A549 (cell line): ENCODE results near the gene IRF4. TPM values are rescaled to one million over a fixed set of nuclear protein-coding genes. Genes with fewer than 3 reads are reported as not detected.
"Not testable (repeated sequence)": the region's sequence is repeated elsewhere in the genome, so short reads cannot be mapped to it uniquely, and the experiment has no call there.

Experiments used
- ATAC-seq, 2 experiments: fragments of 200-7000 bp in 1 of 2; fragments of >200 bp in 1 of 2; cut with Nextera tagmentation in 1 of 2; cut with Tn5 transposase in 1 of 2; 3 replicates each; pipeline versions ENCODE4 v1.8.0 to v1.9.1; 2018 to 2020; ENCODE audit warnings: mild to moderate bottlenecking in 1 of 2, moderate library complexity in 1 of 2
- CTCF ChIA-PET: fragments of 300-600 bp; sonication (Branson Sonifier 250); formaldehyde crosslinking; extraction: SDS; loops from one replicate; lab custom pipeline; 2021; ENCODE audit warnings: antibody characterized with exemption, inconsistent platforms; lab: Yijun Ruan, JAX
- POLR2A ChIA-PET: fragments of 350-600 bp; formaldehyde crosslinking; extraction: SDS; loops from one replicate; lab custom pipeline; 2021; ENCODE audit warnings: antibody characterized with exemption, inconsistent platforms; lab: Yijun Ruan, JAX
- DNase-seq, 2 experiments: peaks; one replicate each; pipeline versions ENCODE4 v3.0.0 to v3.0.0-alpha.2; 2011 to 2016; ENCODE audit warnings: low read depth in 1 of 2, low spot score in 1 of 2
- FAIRE-seq: peaks from 2 replicates; lab custom pipeline; 2011; peaks lifted over from hg19 to GRCh38; lab: Jason Lieb, UNC
- H3K27ac ChIP-seq, 2 experiments: fragments of >200 bp; sonication (Bioruptor Twin); formaldehyde crosslinking; 3 replicates each; pipeline ENCODE4 v1.5.1; 2016 to 2017
- H3K4me1 ChIP-seq: fragments of >200 bp; sonication (Bioruptor Twin); formaldehyde crosslinking; 3 replicates; pipeline ENCODE4 v1.6.1; 2016
- H3K4me2 ChIP-seq: fragments of >200 bp; sonication (Bioruptor Twin); formaldehyde crosslinking; 3 replicates; pipeline ENCODE4 v1.6.1; 2016
- H3K4me3 ChIP-seq: fragments of >200 bp; sonication (Bioruptor Twin); formaldehyde crosslinking; 3 replicates; pipeline ENCODE4 v1.5.1; 2016
- H3K9me3 ChIP-seq: fragments of >200 bp; sonication (Bioruptor Twin); formaldehyde crosslinking; 3 replicates; pipeline ENCODE4 v1.6.1; 2016
- CHD2 ChIP-seq: fragments of 150-350 bp; IDR thresholded peaks from 2 replicates; pipeline ENCODE4 v1.6.1; 2014; ENCODE audit warnings: low read length; ENCODE audit not compliant: partially characterized antibody
- CHD4 ChIP-seq: fragments of 200-600 bp; sonication (generic); IDR thresholded peaks from 2 replicates; pipeline ENCODE4 v1.6.1; 2016; ENCODE audit warnings: antibody characterized with exemption, mild to moderate bottlenecking, borderline replicate concordance
- EHMT2 ChIP-seq: fragments of 200-600 bp; sonication (generic); IDR thresholded peaks from 2 replicates; pipeline ENCODE4 v1.6.1; 2016; ENCODE audit warnings: antibody characterized with exemption, low read depth, mild to moderate bottlenecking, moderate library complexity
- FOSB ChIP-seq: fragments of 250-450 bp; sonication (Bioruptor Pico); IDR thresholded peaks from 2 replicates; pipeline ENCODE4 v1.5.0; 2020; ENCODE audit warnings: mild to moderate bottlenecking, moderate library complexity
- HEYL ChIP-seq: fragments of 250-450 bp; sonication (Bioruptor Pico); IDR thresholded peaks from 2 replicates; pipeline ENCODE4 v1.8.0; 2021; ENCODE audit warnings: mild to moderate bottlenecking, moderate library complexity
- HOXA7 ChIP-seq: fragments of 250-450 bp; sonication (Bioruptor Pico); IDR thresholded peaks from 2 replicates; pipeline ENCODE4 v1.5.0; 2020; ENCODE audit warnings: mild to moderate bottlenecking, moderate library complexity
- JUN ChIP-seq, 2 experiments: fragments of >200 bp; sonication (Bioruptor Twin); formaldehyde crosslinking; IDR thresholded peaks; 2 replicates in 1 of 2; 3 replicates in 1 of 2; pipeline ENCODE4 v1.6.1; 2016 to 2017
- MAFK ChIP-seq: fragments of 450-650 bp; IDR thresholded peaks from 2 replicates; pipeline ENCODE4 v1.6.1; 2014; ENCODE audit not compliant: partially characterized antibody
- MAZ ChIP-seq: fragments of 150-350 bp; IDR thresholded peaks from 2 replicates; pipeline ENCODE4 v1.6.1; 2014; ENCODE audit warnings: antibody characterized with exemption, low read depth, low read length, borderline replicate concordance
- MYC ChIP-seq: IDR thresholded peaks from 2 replicates; pipeline ENCODE4 v1.6.1; 2012; ENCODE audit warnings: mild to moderate bottlenecking, inconsistent platforms, low read length, improper control_type of control experiment, borderline replicate concordance
- NPAS2 ChIP-seq: fragments of 250-450 bp; sonication (Bioruptor Pico); IDR thresholded peaks from 2 replicates; pipeline ENCODE4 v1.8.0; 2022; ENCODE audit warnings: mild to moderate bottlenecking, moderate library complexity, borderline replicate concordance
- SMC3 ChIP-seq: fragments of >200 bp; sonication (Bioruptor Twin); formaldehyde crosslinking; IDR thresholded peaks from 3 replicates; pipeline ENCODE4 v1.6.1; 2018; ENCODE audit warnings: inconsistent platforms
- WGBS: methylation state at CpG from one replicate; pipeline ENCODE4 v1.1.6; 2017; ENCODE audit errors: missing lambda C conversion rate; 5-methylcytosine and 5-hydroxymethylcytosine counted together
- polyA plus RNA-seq, 4 experiments: library from polyadenylated mRNA; depleted of rRNA in 3 of 4; stranded (reverse); fragments of >200 nt; fragmentation: RNase III in 1 of 4; extraction: RNeasy Plus Mini Kit Qiagen cat#74134 plus additional on column Dnase treatment in 1 of 4; gene quantifications; 2 replicates in 3 of 4; 3 replicates in 1 of 4; pipeline ENCODE4 v1.2.3, GENCODE V29; 2011 to 2017
- TF ChIP-seq, protein P1 (sequence below): IDR thresholded peaks from 2 replicates; pipeline ENCODE4 v1.6.1; 2012
- TF ChIP-seq, protein P2 (sequence below): fragments of >200 bp; sonication (Bioruptor Twin); formaldehyde crosslinking; IDR thresholded peaks from 3 replicates; pipeline ENCODE4 v1.6.1; 2016

Gene IRF4
- polyA plus RNA-seq, 2 of the 4 experiments (the other 2 are of a cell fraction): 0.03 TPM

- TF ChIP-seq, protein P1, sequence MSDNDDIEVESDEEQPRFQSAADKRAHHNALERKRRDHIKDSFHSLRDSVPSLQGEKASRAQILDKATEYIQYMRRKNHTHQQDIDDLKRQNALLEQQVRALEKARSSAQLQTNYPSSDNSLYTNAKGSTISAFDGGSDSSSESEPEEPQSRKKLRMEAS: no peak
Observed at GRCh38 chr6:367891-368630, 23.5 kb upstream of the IRF4 start (continued).

GRCh38 chr6:369559-370431 is 21.8 kb upstream of the IRF4 start:
- 65% methylated on average over 10 of the region's 13 CpGs for WGBS
- Histone ChIP-seq H3K27ac (no peak overlapping the region), H3K4me3 (no peak overlapping the region), H3K9me3 (no peaks in the 10 kb centered on the region), H3K4me2 (no peak overlapping the region), H3K4me1 (no peaks in the 10 kb centered on the region)
- FAIRE-seq: no peak
- ATAC-seq: no peak
- no peak for DNase-seq
- TF ChIP-seq, protein P1: no peak
- no peak for TF ChIP-seq CHD2
- CTCF ChIA-PET: no interaction called here
- POLR2A ChIA-PET: no interaction called here

GRCh38 chr6:370555-370954 is 21.0 kb upstream of the IRF4 start:
- no peaks in the 10 kb centered on the region for H3K4me1 ChIP-seq
- no peak for FAIRE-seq
- 20% methylated on average over 6 of the region's 6 CpGs for WGBS
- H3K4me2 ChIP-seq: no peak overlapping the region
- H3K4me3 ChIP-seq: no peak overlapping the region
- ChIA-PET POLR2A (no interaction called here), CTCF (no interaction called here)
- no peak overlapping the region for H3K27ac ChIP-seq
- H3K9me3 ChIP-seq: no peaks in the 10 kb centered on the region
- no peak for DNase-seq
- no peak for ATAC-seq
- no peak for TF ChIP-seq CHD4
- no peak for TF ChIP-seq SMC3
- no peak for TF ChIP-seq MYC
- TF ChIP-seq NPAS2 (CRISPR knock-in tag): no peak
- no peak for TF ChIP-seq JUN (IDR thresholded peaks at IDR 0.05)
- no peak for TF ChIP-seq HEYL
- TF ChIP-seq, protein P2, sequence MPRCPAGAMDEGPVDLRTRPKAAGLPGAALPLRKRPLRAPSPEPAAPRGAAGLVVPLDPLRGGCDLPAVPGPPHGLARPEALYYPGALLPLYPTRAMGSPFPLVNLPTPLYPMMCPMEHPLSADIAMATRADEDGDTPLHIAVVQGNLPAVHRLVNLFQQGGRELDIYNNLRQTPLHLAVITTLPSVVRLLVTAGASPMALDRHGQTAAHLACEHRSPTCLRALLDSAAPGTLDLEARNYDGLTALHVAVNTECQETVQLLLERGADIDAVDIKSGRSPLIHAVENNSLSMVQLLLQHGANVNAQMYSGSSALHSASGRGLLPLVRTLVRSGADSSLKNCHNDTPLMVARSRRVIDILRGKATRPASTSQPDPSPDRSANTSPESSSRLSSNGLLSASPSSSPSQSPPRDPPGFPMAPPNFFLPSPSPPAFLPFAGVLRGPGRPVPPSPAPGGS: no peak
- no peak for TF ChIP-seq MAZ
- no peak for TF ChIP-seq EHMT2
- TF ChIP-seq FOSB (CRISPR knock-in tag): no peak
- TF ChIP-seq, protein P1: no peak
- no peak for TF ChIP-seq MAFK
- TF ChIP-seq HOXA7: no peak

GRCh38 chr6:371851-372250 is 19.7 kb upstream of the IRF4 start:
- ATAC-seq, FAIRE-seq, CTCF ChIA-PET, H3K4me3 ChIP-seq, POLR2A ChIA-PET, H3K4me2 ChIP-seq, H3K9me3 ChIP-seq, DNase-seq, H3K27ac ChIP-seq, H3K4me1 ChIP-seq: not testable (repeated sequence)
- 63% methylated on average over 2 of the region's 2 CpGs for WGBS
